Caco-2 (cell line): ENCODE measurements around the gene EMC8. TPM values are rescaled to one million over a fixed set of nuclear protein-coding genes. Genes with fewer than 3 reads are reported as not detected.

Experiments
- BruUV-seq: library from RNA; stranded (reverse); fragments of 400-500 nt; replicated peaks from 2 replicates; lab custom pipeline; 2021; lab: Mats Ljungman, UMichigan
- CTCF ChIA-PET: fragments of 300-600 bp; sonication (Branson Sonifier 250); formaldehyde crosslinking; loops from one replicate; lab custom pipeline; 2022; ENCODE audit warnings: antibody characterized with exemption; lab: Charles Lee
- POLR2A ChIA-PET: fragments of 300-600 bp; sonication (Branson Sonifier 250); formaldehyde crosslinking; loops from one replicate; lab custom pipeline; 2022; ENCODE audit warnings: antibody characterized with exemption; lab: Charles Lee
- DNase-seq, 2 experiments: peaks; one replicate each; pipeline versions ENCODE4 v3.0.0 to v3.0.0-alpha.2; 2020 to 2022
- H3K27me3 ChIP-seq: replicated peaks from 2 replicates; pipeline ENCODE4 v1.6.0; 2011; ENCODE audit warnings: low read length; ENCODE audit not compliant: control insufficient read depth, insufficient read depth
- H3K36me3 ChIP-seq: 2 replicates; pipeline ENCODE4 v1.5.1; 2011; ENCODE audit warnings: low read length; ENCODE audit not compliant: control insufficient read depth, insufficient read depth
- H3K4me1 ChIP-seq: fragments of 250-450 bp; sonication (Bioruptor Pico); 2 replicates; pipeline ENCODE4 v1.5.1; 2020; ENCODE audit warnings: mild to moderate bottlenecking
- H3K4me3 ChIP-seq: 2 replicates; pipeline ENCODE4 v1.5.1; 2011; ENCODE audit warnings: low read depth, mild to moderate bottlenecking, control low read depth, low read length
- H3K9me3 ChIP-seq: fragments of 250-450 bp; sonication (Bioruptor Pico); 2 replicates; pipeline ENCODE4 v1.5.1; 2020; ENCODE audit warnings: mild to moderate bottlenecking, moderate library complexity
- H3K27ac Mint-ChIP-seq: one replicate; pipeline ENCODE4 v1.8.0; 2022; ENCODE audit warnings: mixed read lengths; ENCODE audit not compliant: unreplicated experiment
- H3K27me3 Mint-ChIP-seq: one replicate; pipeline ENCODE4 v1.8.0; 2022; ENCODE audit warnings: mixed read lengths; ENCODE audit not compliant: insufficient read depth, unreplicated experiment
- H3K36me3 Mint-ChIP-seq: one replicate; pipeline ENCODE4 v1.8.0; 2022; ENCODE audit warnings: mild to moderate bottlenecking, mixed read lengths; ENCODE audit not compliant: insufficient read depth, unreplicated experiment
- H3K4me1 Mint-ChIP-seq: one replicate; pipeline ENCODE4 v1.8.0; 2022; ENCODE audit warnings: low read depth, mixed read lengths; ENCODE audit not compliant: unreplicated experiment
- H3K4me3 Mint-ChIP-seq: one replicate; pipeline ENCODE4 v1.8.0; 2022; ENCODE audit warnings: mild to moderate bottlenecking, moderate library complexity, mixed read lengths; ENCODE audit not compliant: unreplicated experiment
- H3K9me3 Mint-ChIP-seq: one replicate; pipeline ENCODE4 v1.8.0; 2022; ENCODE audit warnings: mixed read lengths; ENCODE audit not compliant: unreplicated experiment
- intact Hi-C: fragments of 100-400 bp; cut with micrococcal nuclease; formaldehyde crosslinking; loops from one replicate; pipeline ENCODE4 v1.10.0; 2022; ENCODE audit not compliant: unreplicated experiment
- total RNA-seq: library from RNA; stranded (reverse); gene quantifications from 2 replicates; pipeline ENCODE4 v1.2.3, GENCODE V29; 2022
- TF ChIP-seq, protein P1 (sequence below), 2 experiments: fragments of 200-600 bp in 1 of 2; IDR thresholded peaks; 1 replicate in 1 of 2; 2 replicates in 1 of 2; pipeline versions ENCODE4 v1.5.1 to v1.8.0; 2011 to 2022; ENCODE audit warnings: antibody characterized with exemption in 1 of 2, control low read depth in 1 of 2, inconsistent platforms in 1 of 2, low read depth in 1 of 2, low read length in 1 of 2, mild to moderate bottlenecking in 1 of 2, moderate library complexity in 1 of 2; ENCODE audit not compliant: insufficient read depth in 1 of 2, severe bottlenecking in 1 of 2, unreplicated experiment in 1 of 2

The EMC8 gene
- total RNA-seq, 1 experiment from 2014 or later = 94.7 TPM

DNA sequence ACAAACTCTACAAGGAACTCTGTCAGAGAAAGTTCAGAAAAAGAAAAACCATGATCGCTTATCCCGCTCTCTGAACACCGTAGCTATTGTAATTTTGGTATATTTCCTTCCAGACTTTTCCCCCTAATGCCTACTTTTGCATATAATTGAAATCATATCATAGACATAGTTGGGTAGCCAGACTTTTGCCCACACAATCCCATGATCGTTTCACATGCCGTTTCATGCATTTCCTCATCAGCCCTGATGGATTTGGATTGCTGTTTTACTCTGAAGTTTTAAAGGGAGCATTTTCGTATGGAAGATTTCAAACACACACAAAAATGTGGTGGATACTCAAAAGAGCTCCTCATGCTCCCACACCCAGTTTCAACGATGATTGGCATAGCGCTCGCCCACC, 31.5 kb upstream of the EMC8 start:
- Histone ChIP-seq H3K27me3 (no peaks in the 10 kb centered on the region), H3K9me3 (no peaks in the 10 kb centered on the region), H3K4me3 (no peak overlapping the region), H3K36me3 (no peaks in the 10 kb centered on the region), H3K4me1 (no peaks in the 10 kb centered on the region)
- H3K4me1 Mint-ChIP-seq = no peaks in the 10 kb centered on the region
- no peaks in the 10 kb centered on the region for H3K36me3 Mint-ChIP-seq
- H3K4me3 Mint-ChIP-seq = no peak overlapping the region
- CTCF ChIA-PET = interaction anchor here (1.2 kb wide), 1 partner anchor 9 kb away, joined by 3 read pairs; no protein-coding TSS in a partner anchor
- H3K9me3 Mint-ChIP-seq = peaks cover 20% of the 10 kb centered on the region
- H3K27me3 Mint-ChIP-seq = no peaks in the 10 kb centered on the region
- intact Hi-C loops = no loop called here
- BruUV-seq = no TSS peak
- DNase-seq = no peak
- no peak overlapping the region for H3K27ac Mint-ChIP-seq
- TF ChIP-seq, protein P1, sequence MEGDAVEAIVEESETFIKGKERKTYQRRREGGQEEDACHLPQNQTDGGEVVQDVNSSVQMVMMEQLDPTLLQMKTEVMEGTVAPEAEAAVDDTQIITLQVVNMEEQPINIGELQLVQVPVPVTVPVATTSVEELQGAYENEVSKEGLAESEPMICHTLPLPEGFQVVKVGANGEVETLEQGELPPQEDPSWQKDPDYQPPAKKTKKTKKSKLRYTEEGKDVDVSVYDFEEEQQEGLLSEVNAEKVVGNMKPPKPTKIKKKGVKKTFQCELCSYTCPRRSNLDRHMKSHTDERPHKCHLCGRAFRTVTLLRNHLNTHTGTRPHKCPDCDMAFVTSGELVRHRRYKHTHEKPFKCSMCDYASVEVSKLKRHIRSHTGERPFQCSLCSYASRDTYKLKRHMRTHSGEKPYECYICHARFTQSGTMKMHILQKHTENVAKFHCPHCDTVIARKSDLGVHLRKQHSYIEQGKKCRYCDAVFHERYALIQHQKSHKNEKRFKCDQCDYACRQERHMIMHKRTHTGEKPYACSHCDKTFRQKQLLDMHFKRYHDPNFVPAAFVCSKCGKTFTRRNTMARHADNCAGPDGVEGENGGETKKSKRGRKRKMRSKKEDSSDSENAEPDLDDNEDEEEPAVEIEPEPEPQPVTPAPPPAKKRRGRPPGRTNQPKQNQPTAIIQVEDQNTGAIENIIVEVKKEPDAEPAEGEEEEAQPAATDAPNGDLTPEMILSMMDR (IDR thresholded peaks at IDR 0.05; ENCODE audit: insufficient read depth in 1 of 2, low read depth in 1 of 2, low read length in 1 of 2, severe bottlenecking in 1 of 2, unreplicated experiment in 1 of 2) = no peak
- POLR2A ChIA-PET = no interaction called here

DNA sequence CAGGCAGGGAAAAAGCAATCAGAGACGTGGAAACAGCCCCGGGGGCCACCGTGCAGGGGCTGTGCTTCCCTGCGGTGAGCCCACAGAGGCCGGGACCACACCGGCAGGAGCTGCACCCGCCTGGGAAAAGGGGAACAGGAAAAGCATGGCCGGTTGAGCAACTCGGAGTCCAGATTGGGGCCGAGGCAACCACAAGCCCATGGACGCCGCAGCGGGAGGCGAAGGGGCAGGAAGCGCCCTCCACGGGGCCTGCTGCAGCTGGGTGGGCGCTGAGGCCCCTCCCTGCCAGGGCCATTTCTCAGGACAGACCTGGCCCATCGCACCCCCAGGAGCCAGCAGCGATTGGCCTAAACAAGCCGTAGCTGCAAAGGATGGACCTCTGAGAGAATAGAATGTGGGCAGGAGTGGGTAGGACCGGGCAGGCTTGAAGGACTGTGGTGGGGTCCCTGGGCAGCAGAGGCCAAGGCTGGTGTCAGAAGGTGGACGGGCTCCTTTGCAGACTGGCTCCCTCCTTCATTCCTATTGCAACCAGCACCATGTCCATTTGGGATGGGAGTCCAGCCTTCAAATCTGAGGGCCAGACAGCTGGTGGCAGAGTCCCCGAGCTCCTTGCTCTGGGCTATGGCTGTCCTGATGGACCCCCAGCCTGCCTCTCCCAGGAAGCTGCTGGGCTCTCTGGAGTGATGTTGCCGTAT, 30.6 kb upstream of the EMC8 start:
- Mint-ChIP-seq H3K27ac (no peak overlapping the region), H3K36me3 (no peaks in the 10 kb centered on the region), H3K4me3 (no peak overlapping the region), H3K4me1 (no peaks in the 10 kb centered on the region), H3K27me3 (no peaks in the 10 kb centered on the region), H3K9me3 (peaks cover 20% of the 10 kb centered on the region)
- Histone ChIP-seq H3K4me3 (no peak overlapping the region), H3K36me3 (no peaks in the 10 kb centered on the region), H3K4me1 (no peaks in the 10 kb centered on the region), H3K9me3 (no peaks in the 10 kb centered on the region), H3K27me3 (no peaks in the 10 kb centered on the region)
- ChIA-PET CTCF (no interaction called here), POLR2A (no interaction called here)
- TF ChIP-seq, protein P1 (IDR thresholded peaks at IDR 0.05; ENCODE audit: insufficient read depth in 1 of 2, low read depth in 1 of 2, low read length in 1 of 2, severe bottlenecking in 1 of 2, unreplicated experiment in 1 of 2) = no peak
- intact Hi-C loops = no loop called here
- no peak for DNase-seq
- BruUV-seq = no TSS peak

DNA sequence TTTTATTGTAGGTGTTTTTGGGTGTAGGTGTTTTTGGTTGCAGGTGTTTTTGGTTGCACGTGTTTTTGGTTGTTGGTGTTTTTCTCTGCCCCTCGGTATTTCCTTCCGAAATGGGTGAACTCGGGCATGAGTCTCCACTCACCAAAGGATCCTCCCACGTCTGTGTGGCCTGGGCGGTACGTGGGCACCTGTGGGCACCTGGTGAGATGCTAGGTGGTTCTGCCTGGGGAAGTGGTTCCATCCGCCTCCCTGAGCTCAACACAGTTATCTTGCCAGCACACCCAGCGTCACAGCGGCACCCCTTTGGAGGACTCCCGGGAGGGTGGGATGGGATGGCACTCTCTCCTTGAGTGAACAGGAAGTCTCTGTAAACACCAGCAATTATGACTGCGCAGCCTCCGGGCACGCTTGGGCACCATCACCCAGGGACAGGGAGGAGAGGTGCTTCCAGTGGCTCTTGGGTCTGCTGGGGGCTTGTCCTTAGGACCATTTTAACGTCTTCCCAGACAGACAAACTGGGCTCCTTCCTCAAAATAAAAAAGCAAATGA, 29.9 kb upstream of the EMC8 start:
- POLR2A ChIA-PET = no interaction called here
- Mint-ChIP-seq H3K9me3 (peaks cover 20% of the 10 kb centered on the region), H3K4me3 (no peak overlapping the region), H3K27me3 (no peaks in the 10 kb centered on the region), H3K27ac (no peak overlapping the region), H3K36me3 (no peaks in the 10 kb centered on the region), H3K4me1 (no peaks in the 10 kb centered on the region)
- Histone ChIP-seq H3K27me3 (no peaks in the 10 kb centered on the region), H3K36me3 (no peaks in the 10 kb centered on the region), H3K4me3 (no peak overlapping the region), H3K9me3 (no peaks in the 10 kb centered on the region), H3K4me1 (no peaks in the 10 kb centered on the region)
- CTCF ChIA-PET = no interaction called here
- intact Hi-C loops = no loop called here
- no peak for DNase-seq
- TF ChIP-seq, protein P1 (IDR thresholded peaks at IDR 0.05; ENCODE audit: insufficient read depth in 1 of 2, low read depth in 1 of 2, low read length in 1 of 2, severe bottlenecking in 1 of 2, unreplicated experiment in 1 of 2) = no peak
- BruUV-seq = no TSS peak
